ENCODE measurements around the gene PABPC1L.
A peak's percentile ranks its signal among the peaks of the same experiment; 100 is the strongest.

The PABPC1L gene

DNA sequence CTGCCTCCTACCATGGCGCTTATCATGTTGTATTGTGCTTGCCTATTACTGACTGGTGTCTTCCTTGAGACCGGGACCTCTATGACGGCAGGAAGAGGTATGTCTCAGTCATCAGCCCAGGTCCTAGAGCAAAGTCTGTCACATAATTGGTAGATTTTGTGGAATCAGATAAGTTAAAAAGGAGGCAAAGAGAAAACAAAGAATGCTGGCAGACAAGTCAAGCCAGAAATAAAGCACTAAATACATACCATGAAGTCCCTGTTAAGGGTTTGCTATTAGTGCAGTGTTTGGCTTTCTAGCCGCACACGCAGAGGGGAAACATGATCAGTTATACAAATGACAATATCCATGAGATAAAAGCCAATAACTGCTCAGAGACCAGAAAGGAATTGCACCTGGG, 44.4 kb downstream of the PABPC1L start:
- DNase-seq (ENCODE audit: low read depth), result no peak
- TF ChIP-seq, protein P1, sequence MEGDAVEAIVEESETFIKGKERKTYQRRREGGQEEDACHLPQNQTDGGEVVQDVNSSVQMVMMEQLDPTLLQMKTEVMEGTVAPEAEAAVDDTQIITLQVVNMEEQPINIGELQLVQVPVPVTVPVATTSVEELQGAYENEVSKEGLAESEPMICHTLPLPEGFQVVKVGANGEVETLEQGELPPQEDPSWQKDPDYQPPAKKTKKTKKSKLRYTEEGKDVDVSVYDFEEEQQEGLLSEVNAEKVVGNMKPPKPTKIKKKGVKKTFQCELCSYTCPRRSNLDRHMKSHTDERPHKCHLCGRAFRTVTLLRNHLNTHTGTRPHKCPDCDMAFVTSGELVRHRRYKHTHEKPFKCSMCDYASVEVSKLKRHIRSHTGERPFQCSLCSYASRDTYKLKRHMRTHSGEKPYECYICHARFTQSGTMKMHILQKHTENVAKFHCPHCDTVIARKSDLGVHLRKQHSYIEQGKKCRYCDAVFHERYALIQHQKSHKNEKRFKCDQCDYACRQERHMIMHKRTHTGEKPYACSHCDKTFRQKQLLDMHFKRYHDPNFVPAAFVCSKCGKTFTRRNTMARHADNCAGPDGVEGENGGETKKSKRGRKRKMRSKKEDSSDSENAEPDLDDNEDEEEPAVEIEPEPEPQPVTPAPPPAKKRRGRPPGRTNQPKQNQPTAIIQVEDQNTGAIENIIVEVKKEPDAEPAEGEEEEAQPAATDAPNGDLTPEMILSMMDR (conservative IDR thresholded peaks at IDR 0.05; ENCODE audit: low read depth, low read length), result no peak
- H3K4me3 ChIP-seq (ENCODE audit: low read length), result no peak overlapping the region

DNA sequence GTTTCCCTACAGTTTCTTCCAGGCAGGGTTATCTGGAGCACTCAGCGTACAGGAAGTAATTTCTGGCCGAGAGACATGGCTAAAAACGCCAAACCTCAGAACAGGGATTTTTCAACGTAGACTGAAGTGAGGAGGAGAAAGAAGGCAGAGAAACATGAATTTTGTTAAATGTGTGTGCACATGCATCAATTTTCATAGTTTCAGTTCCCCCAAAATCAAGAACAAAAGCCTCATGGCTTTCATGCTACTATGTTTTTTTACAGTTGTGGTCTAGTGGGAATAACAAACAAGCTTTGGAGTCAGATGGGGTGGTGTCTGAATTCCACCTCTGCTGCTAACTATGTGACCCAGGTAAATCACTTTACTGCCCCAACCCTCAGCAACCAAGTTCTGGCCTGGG, 45.4 kb downstream of the PABPC1L start:
- no peak for DNase-seq (ENCODE audit: low read depth)
- TF ChIP-seq, protein P1 (conservative IDR thresholded peaks at IDR 0.05; ENCODE audit: low read depth, low read length), result no peak
- H3K4me3 ChIP-seq (ENCODE audit: low read length), result no peak overlapping the region

DNA sequence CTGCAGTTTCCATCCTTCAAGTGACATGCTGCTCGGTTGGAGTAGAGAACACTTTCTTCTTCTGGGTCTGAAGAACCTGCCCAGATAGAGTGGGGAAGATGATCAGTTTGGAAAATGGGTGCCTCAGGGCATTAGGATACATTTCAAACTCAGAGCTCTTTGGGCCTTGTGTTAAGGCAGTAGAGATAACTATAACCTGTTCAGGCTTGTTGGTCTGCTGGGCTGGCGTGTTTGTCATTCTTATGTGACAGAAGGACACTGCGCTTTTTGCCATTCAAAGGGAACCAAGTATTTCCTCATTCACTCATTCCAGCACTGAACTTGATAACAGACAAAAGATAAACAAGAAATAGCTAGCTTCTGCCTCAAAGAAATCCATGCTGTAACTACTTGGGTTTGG, 46.5 kb downstream of the PABPC1L start:
- H3K4me3 ChIP-seq (ENCODE audit: low read length), result no peak overlapping the region
- DNase-seq (ENCODE audit: low read depth), result no peak
- TF ChIP-seq, protein P1 (conservative IDR thresholded peaks at IDR 0.05; ENCODE audit: low read depth, low read length), result no peak

DNA sequence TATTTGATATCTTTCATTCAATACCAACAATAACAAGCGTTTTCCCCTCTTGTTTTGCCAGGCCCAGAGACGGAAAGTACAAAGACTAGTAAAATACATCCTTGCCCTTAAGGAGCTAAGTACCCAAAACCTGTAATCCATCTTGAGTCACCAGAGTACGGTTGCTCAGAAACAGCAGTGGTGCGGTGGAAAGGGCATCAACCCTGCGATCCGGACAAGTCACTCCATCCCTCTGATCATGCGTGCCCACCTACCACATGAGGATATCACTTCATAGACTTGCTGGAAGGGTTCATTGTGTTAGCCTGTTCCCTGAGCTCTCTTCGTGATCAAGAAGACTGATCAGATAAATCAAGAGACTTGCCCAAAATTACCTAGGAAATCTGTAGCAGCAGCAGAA, 48.4 kb downstream of the PABPC1L start:
- H3K4me3 ChIP-seq (ENCODE audit: low read length), result no peak overlapping the region
- DNase-seq (ENCODE audit: low read depth), result no peak
- TF ChIP-seq, protein P1 (conservative IDR thresholded peaks at IDR 0.05; ENCODE audit: low read depth, low read length), result no peak

DNA sequence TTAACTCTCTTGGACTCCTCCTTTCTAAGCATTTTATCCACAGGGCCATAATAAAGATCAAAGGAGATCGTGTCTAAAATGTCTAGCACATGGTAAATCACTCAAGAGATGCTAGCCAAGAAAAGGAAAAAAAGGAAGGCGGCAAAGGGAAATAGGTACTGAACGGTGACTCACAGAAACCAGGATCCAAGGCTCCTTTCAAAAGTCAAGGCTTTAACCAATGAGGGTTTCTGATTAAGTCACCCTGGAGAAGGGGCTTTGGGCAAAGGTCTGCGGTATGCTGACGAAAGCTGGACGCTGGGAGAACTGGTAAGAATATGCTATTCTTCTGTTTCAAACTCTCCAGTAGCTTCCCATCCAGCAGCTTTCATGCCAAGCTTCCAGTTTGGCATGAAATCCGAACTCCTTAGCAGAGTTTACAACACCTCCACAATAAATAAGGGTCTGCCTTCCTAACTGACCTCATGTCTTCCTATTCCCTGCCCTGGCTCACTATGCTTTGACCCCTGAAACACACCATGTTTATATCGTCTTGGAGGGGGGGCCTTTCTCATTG, 49.3 kb downstream of the PABPC1L start:
- DNase-seq (ENCODE audit: low read depth), result no peak
- TF ChIP-seq, protein P1 (conservative IDR thresholded peaks at IDR 0.05; ENCODE audit: low read depth, low read length), result no peak
- H3K4me3 ChIP-seq (ENCODE audit: low read length), result peak overlapping the region; percentile 78

DNA sequence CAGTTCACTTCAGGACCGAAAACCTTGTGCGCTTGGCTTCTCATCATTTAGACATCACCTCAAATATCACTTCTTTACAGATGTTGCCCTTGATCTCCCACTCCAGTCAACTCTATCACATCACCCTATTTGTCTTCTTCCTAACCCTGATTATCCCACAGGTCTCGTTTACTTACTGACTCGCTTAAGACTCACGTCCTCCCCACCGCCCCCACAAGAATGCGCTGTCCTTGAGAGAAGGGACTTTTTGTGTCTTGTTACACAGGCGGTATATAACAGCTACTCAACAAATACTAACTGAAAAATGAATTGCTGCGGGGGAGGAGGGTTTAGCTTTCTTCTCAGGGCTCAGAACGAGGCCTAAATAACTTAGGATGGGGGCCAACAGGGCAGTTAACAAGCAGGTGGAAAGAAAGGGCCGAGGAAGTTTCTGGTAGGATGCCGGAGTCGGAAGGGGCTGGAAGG, 49.8 kb downstream of the PABPC1L start:
- no peak for DNase-seq (ENCODE audit: low read depth)
- peak overlapping the region; percentile 78 for H3K4me3 ChIP-seq (ENCODE audit: low read length)
- TF ChIP-seq, protein P1 (conservative IDR thresholded peaks at IDR 0.05; ENCODE audit: low read depth, low read length), result no peak

DNA sequence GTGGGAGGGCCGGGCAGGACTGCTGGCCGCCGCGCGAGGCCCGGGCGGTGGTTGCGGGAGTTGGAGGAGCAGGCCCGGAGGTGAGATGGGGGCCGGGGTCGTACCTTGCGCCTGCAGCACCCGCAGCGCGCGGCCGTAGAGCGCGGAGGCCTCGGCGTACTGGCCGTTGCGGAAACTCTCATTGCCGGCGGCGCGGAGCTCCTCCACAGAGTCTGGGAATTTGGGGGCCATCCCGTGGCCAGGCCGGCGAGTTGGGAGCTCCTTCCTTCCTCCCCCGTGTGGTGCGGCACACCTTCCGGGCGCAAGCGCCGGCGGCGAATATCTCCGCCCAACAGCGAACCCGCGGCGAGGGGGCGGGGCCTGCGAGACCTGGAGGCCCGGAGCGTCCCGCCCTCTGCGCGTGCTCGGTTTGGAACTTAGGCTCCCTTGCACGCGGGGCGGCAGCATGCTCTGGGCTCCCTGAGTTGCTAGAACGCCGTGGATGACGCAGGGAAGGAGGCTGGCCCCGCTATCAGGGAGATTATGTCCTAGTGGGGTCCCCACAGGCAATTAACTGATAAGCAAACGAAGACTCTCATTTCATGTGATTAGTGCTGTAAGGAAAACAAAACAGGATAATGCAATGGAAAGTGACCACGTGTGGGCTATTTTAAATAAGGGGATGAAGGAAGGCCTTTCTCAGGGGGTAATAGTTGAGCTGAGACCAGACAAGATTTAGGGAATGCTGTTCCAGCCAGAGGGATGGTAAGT, 50.4 kb downstream of the PABPC1L start, which contains the start of gene TOMM34:
TOMM34 (minus strand) TSS at position 295 of the 750 bp plus-strand sequence; CDS start at position 231, 64 bp downstream.
- TF ChIP-seq, protein P1 (conservative IDR thresholded peaks at IDR 0.05; ENCODE audit: low read depth, low read length), result no peak

More for the DNA sequence above, 50.4 kb downstream of the PABPC1L start, which contains the start of gene TOMM34:
- peak within 1 kb of the TSS; percentile 78 for H3K4me3 ChIP-seq (ENCODE audit: low read length)
- DNase-seq (ENCODE audit: low read depth), result peak; percentile 70

Data from retinal pigment epithelial cell (primary cell).